ENCODE data around the gene PWWP3B.
"Not testable (repeated sequence)": the region's sequence is repeated elsewhere in the genome, so short reads cannot be mapped to it uniquely, and the experiment has no call there.

The PWWP3B gene

GRCh38 chrX:106177106-106177981 is 9.2 kb downstream of the PWWP3B start:
- Histone ChIP-seq H3K9me3 (ENCODE audit: insufficient read depth, low read length, severe bottlenecking) (no peaks in the 10 kb centered on the region), H3K36me3 (ENCODE audit: insufficient read depth, low read length) (no peaks in the 10 kb centered on the region), H2AFZ (ENCODE audit: low read depth, low read length) (no peak overlapping the region), H3K79me2 (ENCODE audit: insufficient read depth, low read length) (no peaks in the 10 kb centered on the region), H3K27me3 (ENCODE audit: insufficient read depth, low read length, poor library complexity) (no peaks in the 10 kb centered on the region), H3K9ac (ENCODE audit: low read depth, low read length) (no peak overlapping the region), H4K20me1 (ENCODE audit: insufficient read depth, low read length) (no peaks in the 10 kb centered on the region), H3K4me2 (ENCODE audit: insufficient read depth, low read length) (no peak overlapping the region), H3K4me3 (ENCODE audit: low read depth in 1 of 2, low read length in 2 of 2) (no peak overlapping the region), H3K4me1 (ENCODE audit: insufficient read depth, low read length) (no peaks in the 10 kb centered on the region), H3K27ac (ENCODE audit: low read length) (no peak overlapping the region)
- TF ChIP-seq CTCF (IDR thresholded peaks at IDR 0.05; ENCODE audit: borderline replicate concordance, extremely low read depth, low read length, poor library complexity, severe bottlenecking), result no peak
- TF ChIP-seq EZH2 (IDR thresholded peaks at IDR 0.05; ENCODE audit: borderline replicate concordance, low read depth, low read length, severe bottlenecking), result no peak
- no peak for ATAC-seq (ENCODE audit: insufficient read depth, low read depth)
- no peak for DNase-seq

- Histone ChIP-seq H3K27ac (ENCODE audit: low read length) (no peak overlapping the region), H4K20me1 (ENCODE audit: insufficient read depth, low read length) (no peaks in the 10 kb centered on the region), H3K36me3 (ENCODE audit: insufficient read depth, low read length) (no peaks in the 10 kb centered on the region), H2AFZ (ENCODE audit: low read depth, low read length) (no peak overlapping the region), H3K9me3 (ENCODE audit: insufficient read depth, low read length, severe bottlenecking) (no peaks in the 10 kb centered on the region), H3K4me3 (ENCODE audit: low read depth in 1 of 2, low read length in 2 of 2) (no peak overlapping the region), H3K79me2 (ENCODE audit: insufficient read depth, low read length) (no peaks in the 10 kb centered on the region), H3K4me1 (ENCODE audit: insufficient read depth, low read length) (no peaks in the 10 kb centered on the region), H3K9ac (ENCODE audit: low read depth, low read length) (no peak overlapping the region), H3K4me2 (ENCODE audit: insufficient read depth, low read length) (no peak overlapping the region), H3K27me3 (ENCODE audit: insufficient read depth, low read length, poor library complexity) (no peaks in the 10 kb centered on the region)
- ATAC-seq (ENCODE audit: insufficient read depth, low read depth) (no peak), DNase-seq (no peak)
- TF ChIP-seq EZH2 (IDR thresholded peaks at IDR 0.05; ENCODE audit: borderline replicate concordance, low read depth, low read length, severe bottlenecking) (no peak), CTCF (IDR thresholded peaks at IDR 0.05; ENCODE audit: borderline replicate concordance, extremely low read depth, low read length, poor library complexity, severe bottlenecking) (no peak)
Observed at GRCh38 chrX:106177982-106178321, 9.8 kb downstream of the PWWP3B start.

DNA sequence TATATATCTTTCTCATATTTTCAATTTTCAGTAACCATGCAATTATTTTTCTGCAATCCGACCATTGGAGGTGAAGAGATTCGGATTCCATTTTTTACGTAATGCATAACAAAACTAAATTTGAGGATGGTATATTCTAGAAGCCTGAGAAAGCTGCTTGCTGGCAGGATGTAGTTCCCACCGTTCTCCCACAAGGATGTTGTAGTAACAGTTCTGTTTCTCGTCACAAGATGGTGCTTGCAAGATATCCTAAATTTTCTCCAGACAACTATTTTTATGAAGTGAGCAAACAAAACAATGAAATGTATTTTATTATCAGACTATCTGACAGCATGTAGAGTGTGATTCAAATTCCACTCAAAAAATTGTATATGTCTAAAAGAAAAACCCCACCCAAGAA is 10.7 kb downstream of the PWWP3B start:
- H3K27me3 ChIP-seq (ENCODE audit: insufficient read depth, low read length, poor library complexity), result no peaks in the 10 kb centered on the region

GRCh38 chrX:106183685-106184084 is 15.6 kb downstream of the PWWP3B start:
- not testable (repeated sequence) for H3K4me1 ChIP-seq (ENCODE audit: insufficient read depth, low read length); ATAC-seq (ENCODE audit: insufficient read depth, low read depth); H3K9me3 ChIP-seq (ENCODE audit: insufficient read depth, low read length, severe bottlenecking); H3K27me3 ChIP-seq (ENCODE audit: insufficient read depth, low read length, poor library complexity); DNase-seq; H4K20me1 ChIP-seq (ENCODE audit: insufficient read depth, low read length); H3K9ac ChIP-seq (ENCODE audit: low read depth, low read length); H3K36me3 ChIP-seq (ENCODE audit: insufficient read depth, low read length); H2AFZ ChIP-seq (ENCODE audit: low read depth, low read length); H3K79me2 ChIP-seq (ENCODE audit: insufficient read depth, low read length); H3K4me2 ChIP-seq (ENCODE audit: insufficient read depth, low read length); H3K4me3 ChIP-seq (ENCODE audit: low read depth in 1 of 2, low read length in 2 of 2); H3K27ac ChIP-seq (ENCODE audit: low read length)

More for the DNA sequence above, 10.7 kb downstream of the PWWP3B start:
- ATAC-seq (ENCODE audit: insufficient read depth, low read depth) (no peak), DNase-seq (no peak)
- TF ChIP-seq CTCF (IDR thresholded peaks at IDR 0.05; ENCODE audit: borderline replicate concordance, extremely low read depth, low read length, poor library complexity, severe bottlenecking) (no peak), EZH2 (IDR thresholded peaks at IDR 0.05; ENCODE audit: borderline replicate concordance, low read depth, low read length, severe bottlenecking) (no peak)
- no peaks in the 10 kb centered on the region for H3K4me1 ChIP-seq (ENCODE audit: insufficient read depth, low read length)
- H3K9ac ChIP-seq (ENCODE audit: low read depth, low read length), result no peak overlapping the region
- H3K36me3 ChIP-seq (ENCODE audit: insufficient read depth, low read length), result no peaks in the 10 kb centered on the region
- no peaks in the 10 kb centered on the region for H3K79me2 ChIP-seq (ENCODE audit: insufficient read depth, low read length)
- no peak overlapping the region for H2AFZ ChIP-seq (ENCODE audit: low read depth, low read length)
- no peak overlapping the region for H3K4me3 ChIP-seq (ENCODE audit: low read depth in 1 of 2, low read length in 2 of 2)
- H4K20me1 ChIP-seq (ENCODE audit: insufficient read depth, low read length), result no peaks in the 10 kb centered on the region
- H3K27ac ChIP-seq (ENCODE audit: low read length), result no peak overlapping the region
- no peaks in the 10 kb centered on the region for H3K9me3 ChIP-seq (ENCODE audit: insufficient read depth, low read length, severe bottlenecking)
- H3K4me2 ChIP-seq (ENCODE audit: insufficient read depth, low read length), result no peak overlapping the region
